NCI-H2029 treated with DMSO at 0.1 percent for 48 hours (cell line): ENCODE data around the gene CD99.

Experiments
- DNase-seq: peaks from one replicate; lab custom pipeline; 2025; lab: John Stamatoyannopoulos, UW

The CD99 gene

DNA sequence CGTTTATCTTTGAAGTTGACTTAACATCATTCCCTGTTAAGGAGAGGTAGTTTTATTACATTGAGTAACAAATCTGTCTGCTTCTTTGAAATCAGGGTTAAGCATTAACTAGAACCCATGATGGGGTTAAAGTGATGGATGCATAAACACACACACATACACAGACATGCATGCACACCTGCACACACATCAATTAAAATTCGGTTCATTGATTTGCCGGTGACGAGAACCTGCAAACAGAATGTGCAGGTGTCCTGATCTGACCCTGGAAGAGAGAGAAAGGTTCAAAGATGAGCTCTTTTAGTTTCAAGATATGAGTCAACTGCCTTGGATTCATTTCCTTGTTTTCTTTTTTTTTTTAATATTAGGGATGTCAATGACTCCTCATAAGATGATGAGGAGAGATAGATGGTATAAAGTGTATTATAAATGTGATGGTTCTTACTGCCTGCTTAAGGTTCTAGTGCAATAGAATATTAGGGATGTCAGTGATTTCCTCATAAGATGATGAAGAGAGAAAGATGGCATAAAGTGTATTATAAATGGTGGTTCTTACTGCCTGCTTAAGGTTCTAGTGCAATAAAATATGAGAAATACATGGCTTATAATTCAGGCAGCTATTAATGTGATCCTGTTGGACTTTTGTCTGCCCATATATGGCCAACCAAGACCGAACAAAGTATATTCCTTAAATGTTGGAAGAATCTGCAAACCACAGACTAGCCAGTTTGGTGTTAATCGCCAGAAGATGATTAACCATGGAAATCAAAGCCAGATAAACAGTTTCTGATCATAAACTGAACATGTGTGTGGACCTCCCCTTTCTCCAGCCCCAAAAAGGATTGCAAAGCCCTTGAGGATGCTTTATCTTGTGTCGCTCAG is 14.1 kb upstream of the CD99 start:
- no peak for DNase-seq

DNA sequence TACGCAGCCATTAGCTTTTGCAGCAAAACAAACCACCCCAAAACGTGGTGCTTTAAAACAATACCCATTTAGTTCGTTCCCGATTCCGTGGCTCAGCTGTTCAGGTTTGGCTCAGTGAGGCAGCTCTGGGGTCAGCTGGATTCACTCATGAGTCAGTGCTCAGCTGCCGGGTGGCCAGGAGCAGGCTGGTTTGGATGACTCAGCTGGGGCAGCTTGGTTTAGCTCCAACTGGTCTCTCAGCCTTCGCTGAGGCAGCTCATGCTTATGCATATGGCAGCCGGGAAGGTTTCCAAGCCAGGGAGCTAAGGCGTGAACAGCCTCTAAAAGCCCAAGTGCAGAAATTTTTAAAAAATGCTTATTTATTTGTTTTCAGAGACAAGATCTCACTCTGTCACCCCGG is 13.3 kb upstream of the CD99 start:
- no peak for DNase-seq

DNA sequence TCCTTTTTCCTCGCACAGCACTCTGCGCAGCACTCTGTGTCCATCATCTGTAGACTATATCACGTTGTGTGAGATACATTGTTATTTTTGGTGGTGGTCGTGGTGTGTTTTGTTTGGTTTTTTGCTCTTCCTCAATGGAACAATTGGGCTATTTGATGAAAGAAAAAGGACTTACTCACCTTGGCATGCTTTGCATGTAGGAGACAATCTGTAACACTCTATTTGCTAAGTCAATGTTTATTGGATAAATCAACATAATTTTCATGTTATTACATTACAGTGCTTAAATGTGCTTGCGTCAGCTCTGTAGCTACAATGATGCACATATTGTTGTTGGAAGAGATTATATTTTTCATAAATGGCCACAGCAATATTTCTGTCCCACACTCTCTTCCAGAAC is 12.5 kb upstream of the CD99 start:
- no peak for DNase-seq

GRCh38 chrX:2679534-2680485 is 11.3 kb upstream of the CD99 start:
- DNase-seq: no peak

DNA sequence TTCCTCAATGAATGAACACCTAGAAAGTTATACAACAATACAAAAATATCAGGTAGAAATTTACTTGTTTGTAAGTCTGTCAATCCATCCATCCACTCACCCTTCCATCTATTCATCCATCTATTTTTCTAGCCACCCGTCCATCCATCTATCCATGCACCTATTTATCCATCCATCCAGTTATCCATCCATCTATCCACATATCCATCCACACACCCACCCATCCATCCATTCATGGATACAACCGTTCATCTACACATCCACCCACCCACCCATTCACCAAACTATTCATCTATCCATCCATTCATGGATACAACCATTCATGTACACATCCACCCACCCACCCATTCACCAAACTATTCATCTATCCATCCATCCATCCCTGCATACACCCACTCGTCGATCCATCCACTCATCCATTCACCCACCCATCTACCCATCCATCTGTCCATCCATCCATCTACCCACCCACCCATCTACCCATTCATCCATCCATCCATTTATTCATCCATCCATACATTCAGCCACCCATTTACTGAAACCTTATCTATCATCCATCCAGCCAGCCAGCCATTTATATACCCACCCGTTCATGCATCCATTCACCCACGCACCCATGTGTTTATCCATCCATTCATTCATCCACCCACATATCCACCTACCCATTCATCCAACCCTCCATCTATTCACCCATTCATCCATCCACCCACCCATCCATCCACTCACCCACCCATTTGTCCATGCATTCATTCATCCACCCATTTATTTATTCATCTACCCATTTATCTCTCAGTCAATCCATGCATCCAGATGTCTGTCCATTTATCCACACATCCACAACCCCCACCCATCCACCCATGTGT is 10.4 kb upstream of the CD99 start:
- no peak for DNase-seq

GRCh38 chrX:2682565-2683177 is 8.4 kb upstream of the CD99 start:
- DNase-seq: no peak

GRCh38 chrX:2684256-2684655 is 6.8 kb upstream of the CD99 start:
- DNase-seq: no peak

DNA sequence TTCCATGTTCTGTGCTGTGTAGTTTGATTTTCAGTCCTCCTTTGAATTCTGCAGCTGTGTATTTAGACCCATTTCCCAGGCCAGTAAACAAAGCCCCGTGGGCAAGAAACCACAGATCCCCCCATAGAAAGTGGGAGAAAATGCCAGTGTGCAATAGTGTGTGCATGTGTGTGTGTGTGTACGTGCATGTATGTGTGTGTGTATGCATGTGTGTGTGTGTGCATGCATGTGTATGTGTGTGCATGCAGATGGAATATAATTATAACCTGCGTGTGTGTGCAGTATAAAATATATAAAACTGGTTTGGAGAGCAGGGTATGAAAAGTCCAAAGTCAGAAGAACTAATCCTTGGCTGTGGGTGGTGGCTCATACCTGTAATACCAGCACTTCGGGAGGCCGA is 5.2 kb upstream of the CD99 start:
- DNase-seq: no peak

DNA sequence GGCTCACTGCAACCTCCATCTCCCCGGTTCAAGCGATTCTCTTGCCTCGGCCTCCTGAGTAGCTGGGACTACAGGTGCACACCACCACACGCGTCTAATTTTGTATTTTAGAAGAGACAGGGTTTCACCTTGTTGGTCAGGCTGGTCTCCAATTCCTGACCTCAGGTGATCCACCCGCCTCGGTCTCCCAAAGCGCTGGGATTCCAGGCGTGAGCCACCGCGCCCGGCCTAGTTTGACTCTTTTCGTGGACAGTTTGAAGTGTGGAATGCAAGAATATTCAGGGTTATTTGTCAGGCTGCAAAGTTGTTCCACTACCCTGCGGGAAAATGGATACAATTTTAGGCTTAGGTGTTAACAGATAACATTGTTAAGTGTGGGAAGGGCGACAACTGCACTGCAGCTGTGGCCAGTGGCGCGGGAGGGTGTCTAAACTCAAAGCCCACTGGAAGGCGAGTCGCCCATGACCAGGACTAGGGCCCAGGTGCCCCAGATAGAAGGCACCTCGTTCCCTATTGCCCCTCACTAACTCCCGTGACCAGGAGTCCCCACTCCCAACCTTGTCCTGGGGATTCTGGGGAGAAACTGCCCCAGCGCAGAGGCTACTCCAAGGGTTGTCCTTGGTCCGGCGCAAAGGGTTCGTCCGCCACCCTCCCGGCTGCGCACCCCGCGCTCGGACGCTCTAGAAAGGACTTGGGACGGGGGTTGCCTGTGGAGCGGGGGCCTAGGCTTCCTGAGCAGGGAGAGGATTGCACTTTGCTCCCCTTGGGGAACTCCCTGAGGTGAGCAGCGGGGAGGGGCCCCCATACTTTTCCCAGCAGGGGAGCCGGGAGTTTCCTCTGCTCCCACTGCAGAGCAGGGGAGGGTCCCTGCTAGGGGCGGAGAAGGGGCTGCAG is 1.1 kb upstream of the CD99 start:
- DNase-seq: no peak

DNA sequence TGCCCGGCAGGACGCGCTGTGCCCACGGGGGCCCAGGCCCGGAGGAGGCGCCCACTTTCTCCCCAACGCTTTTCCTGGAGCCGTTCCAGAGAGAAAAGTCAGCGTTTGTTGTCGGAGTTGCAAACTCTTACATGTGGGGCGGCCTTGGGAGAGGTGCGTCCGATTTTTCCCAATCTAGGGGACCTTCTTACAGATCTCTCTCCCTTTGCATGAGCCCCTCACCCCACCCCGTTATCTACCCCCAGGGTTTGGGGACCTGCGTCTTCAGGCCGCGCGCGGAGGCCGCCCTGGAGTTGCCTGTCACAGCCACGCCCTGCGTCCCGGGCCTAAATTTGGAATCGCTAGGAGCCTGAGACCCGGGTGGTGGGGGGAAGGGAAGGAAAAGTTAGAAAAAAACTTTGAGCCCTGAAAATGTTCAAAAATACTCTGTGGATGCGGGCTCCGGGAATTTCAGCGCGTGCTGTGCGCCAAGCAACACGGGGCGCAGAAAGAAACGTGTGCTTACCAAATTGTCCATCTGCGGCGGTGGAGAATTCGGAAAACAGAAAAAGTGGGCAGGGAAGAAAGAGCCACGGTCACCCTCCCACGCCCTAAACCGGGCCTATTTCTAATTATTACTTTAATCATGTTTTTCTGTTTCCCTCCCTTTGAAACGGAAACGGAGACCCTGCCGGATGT is 587 bp downstream of the CD99 start:
- no peak for DNase-seq

DNA sequence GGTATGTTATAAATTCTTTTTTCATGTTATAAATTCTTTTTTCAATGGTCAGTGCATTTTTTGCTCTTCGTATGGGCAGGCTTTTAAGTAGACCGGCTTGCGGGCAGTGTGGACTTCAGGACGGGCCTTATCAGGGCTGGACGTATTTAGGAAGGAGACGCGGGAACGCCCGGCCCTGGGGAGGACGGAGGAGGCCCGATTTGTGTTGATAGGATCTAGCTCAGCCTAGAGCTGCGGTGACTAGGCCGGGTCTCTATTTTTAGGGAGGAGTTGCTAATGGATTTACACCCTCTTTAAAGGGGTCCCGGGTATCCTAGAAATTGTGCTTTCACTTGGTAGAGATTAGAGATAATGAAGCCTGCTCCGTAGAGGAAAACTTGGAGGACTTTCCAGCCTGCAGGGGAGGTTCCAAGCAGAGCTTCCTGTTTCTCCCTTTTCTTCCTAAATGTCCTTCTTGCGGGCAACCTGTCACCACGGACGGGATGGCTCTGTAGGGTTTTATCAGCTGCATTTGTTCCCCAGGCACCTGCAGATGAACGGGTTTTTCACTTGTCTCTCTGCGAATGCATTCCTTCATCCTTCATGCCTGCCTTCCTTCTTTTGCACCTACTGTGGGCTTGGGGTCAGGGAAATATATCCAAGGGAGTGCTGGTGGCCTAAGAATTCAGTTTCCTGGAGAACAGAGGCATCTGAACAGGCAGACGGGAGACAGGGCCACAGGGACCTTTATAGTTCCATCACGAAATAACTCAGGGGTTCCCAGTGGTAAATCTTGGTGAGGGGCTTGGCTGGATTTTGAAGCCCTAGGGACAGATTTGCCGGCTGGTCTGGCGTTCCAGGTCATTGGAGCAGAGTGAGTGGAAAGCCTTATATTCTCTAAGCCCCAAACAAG is 1.4 kb downstream of the CD99 start:
- no peak for DNase-seq

- DNase-seq: no peak
These were observed 2.3 kb downstream of the CD99 start for GRCh38 chrX:2693113-2694002.

- DNase-seq: no peak
These were observed 3.8 kb downstream of the CD99 start for GRCh38 chrX:2694914-2695267.

GRCh38 chrX:2696698-2697215 is 5.7 kb downstream of the CD99 start:
- no peak for DNase-seq

- no peak for DNase-seq
These were observed 6.2 kb downstream of the CD99 start for GRCh38 chrX:2697306-2697705.

GRCh38 chrX:2697741-2698299 is 6.7 kb downstream of the CD99 start:
- no peak for DNase-seq

DNA sequence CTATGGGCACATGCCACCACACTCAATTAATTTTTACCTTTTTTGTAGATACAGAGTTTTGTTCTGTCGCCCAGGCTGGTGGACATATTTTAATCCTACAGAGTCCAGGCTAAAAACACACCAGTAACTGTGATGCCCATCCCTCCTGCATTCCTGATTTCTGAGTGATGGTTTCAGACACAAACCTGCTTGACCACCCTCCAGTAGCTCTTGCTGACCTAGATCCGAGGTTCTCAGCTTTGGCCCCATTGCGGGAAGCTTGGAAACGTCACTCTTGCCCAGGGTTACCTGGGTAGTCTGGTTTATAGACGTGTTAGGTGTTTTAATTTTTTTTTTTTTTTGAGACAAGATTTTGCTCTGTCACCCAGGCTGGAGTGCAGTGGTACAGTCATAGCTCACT is 7.5 kb downstream of the CD99 start:
- no peak for DNase-seq
